Activated CD4-positive, alpha-beta T cell treated with anti-CD3 and anti-CD28 coated beads, Interleukin-2, amount 10 ng/mL, durations not matched to agents 7 days and 5 days (primary cell): Measurements from ENCODE around the gene PLCH2. TPM values are rescaled to one million over a fixed set of nuclear protein-coding genes. Genes with fewer than 3 reads are reported as not detected.

Experiments used
- CTCF ChIA-PET: fragments of 350-600 bp; sonication (Branson Sonifier 250); formaldehyde crosslinking; loops from one replicate; lab custom pipeline; 2021; ENCODE audit warnings: antibody characterized with exemption; lab: Charles Lee
- POLR2A ChIA-PET: fragments of 350-600 bp; sonication (Branson Sonifier 250); formaldehyde crosslinking; loops from one replicate; lab custom pipeline; 2021; ENCODE audit warnings: antibody characterized with exemption; lab: Charles Lee
- DNase-seq: peaks from one replicate; pipeline ENCODE4 v3.0.0-alpha.2; 2020
- H3K27ac Mint-ChIP-seq: one replicate; pipeline ENCODE4 v1.8.0; 2021; ENCODE audit warnings: mild to moderate bottlenecking, moderate library complexity, mixed read lengths
- H3K27me3 Mint-ChIP-seq: one replicate; pipeline ENCODE4 v1.8.0; 2021; ENCODE audit warnings: mixed read lengths
- H3K36me3 Mint-ChIP-seq: one replicate; pipeline ENCODE4 v1.8.0; 2021; ENCODE audit warnings: low read depth, mixed read lengths
- H3K4me1 Mint-ChIP-seq: one replicate; pipeline ENCODE4 v1.8.0; 2021; ENCODE audit warnings: mixed read lengths
- H3K4me3 Mint-ChIP-seq: one replicate; pipeline ENCODE4 v1.8.0; 2021; ENCODE audit warnings: mild to moderate bottlenecking, moderate library complexity, mixed read lengths
- H3K9me3 Mint-ChIP-seq: one replicate; pipeline ENCODE4 v1.8.0; 2021; ENCODE audit warnings: mixed read lengths
- total RNA-seq, 2 experiments: library from RNA; stranded (reverse); gene quantifications; one replicate each; pipeline ENCODE4 v1.2.3, GENCODE V29; 2021

PLCH2 gene
- total RNA-seq, 2 experiments from 2014 or later: 16.7 to 21.1 TPM

DNA sequence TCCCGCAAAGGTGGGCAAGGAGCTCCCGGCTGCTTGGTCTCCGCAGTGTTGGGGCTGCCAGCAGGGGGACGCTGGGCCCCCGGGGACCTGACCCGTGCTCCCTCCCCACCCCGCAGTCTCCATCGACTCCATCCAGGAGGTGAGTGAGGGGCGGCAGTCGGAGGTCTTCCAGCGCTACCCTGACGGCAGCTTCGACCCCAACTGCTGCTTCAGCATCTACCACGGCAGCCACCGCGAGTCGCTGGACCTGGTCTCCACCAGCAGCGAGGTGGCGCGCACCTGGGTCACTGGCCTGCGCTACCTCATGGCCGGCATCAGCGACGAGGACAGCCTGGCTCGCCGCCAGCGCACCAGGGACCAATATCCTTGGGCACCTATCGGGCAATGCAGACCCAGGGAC, 3.5 kb downstream of the PLCH2 start:
- CTCF ChIA-PET: no interaction called here
- H3K4me3 Mint-ChIP-seq: no peak overlapping the region
- H3K4me1 Mint-ChIP-seq: no peaks in the 10 kb centered on the region

DNA sequence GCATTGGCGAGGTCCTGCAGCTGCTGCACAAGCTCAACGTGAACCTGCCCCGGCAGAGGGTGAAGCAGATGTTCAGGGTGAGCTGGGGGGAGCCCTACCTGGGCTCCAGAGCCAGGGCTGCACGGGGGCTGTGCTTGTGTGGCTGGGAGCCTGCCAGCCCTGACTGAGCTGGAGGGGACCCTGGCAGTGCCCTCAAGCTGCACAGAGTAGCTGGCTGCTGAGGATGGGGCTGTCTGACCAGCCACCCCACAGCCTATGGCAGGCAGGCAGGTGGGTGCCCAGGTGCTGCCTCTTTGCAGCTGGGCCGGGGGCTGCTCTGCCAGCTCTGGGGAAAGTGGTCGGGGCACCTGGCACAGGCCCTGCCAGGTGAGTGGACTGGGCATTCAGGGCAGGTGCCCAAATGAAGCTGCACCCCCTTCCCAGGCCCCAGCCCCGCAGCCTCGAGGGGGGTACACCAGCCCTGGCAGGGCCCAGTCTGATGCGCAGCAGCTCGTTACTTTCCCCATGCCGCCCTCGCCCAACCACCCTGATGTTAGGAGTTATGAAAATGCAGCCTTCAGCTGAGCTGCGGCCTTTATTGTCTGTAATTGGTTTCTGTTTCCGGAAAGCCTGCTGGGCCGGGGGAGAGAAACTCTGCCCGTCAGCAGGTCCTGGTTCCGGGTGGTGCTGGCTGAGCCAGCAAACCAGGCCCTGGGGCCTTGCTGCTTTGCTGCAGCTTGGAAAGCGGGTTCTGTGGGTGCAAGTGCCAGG, 4.3 kb downstream of the PLCH2 start:
- DNase-seq: no peak
- POLR2A ChIA-PET: no interaction called here
- no peaks in the 10 kb centered on the region for H3K36me3 Mint-ChIP-seq
- no peaks in the 10 kb centered on the region for H3K27me3 Mint-ChIP-seq
- CTCF ChIA-PET: no interaction called here
- no peaks in the 10 kb centered on the region for H3K9me3 Mint-ChIP-seq
- no peak overlapping the region for H3K27ac Mint-ChIP-seq
- no peak overlapping the region for H3K4me3 Mint-ChIP-seq
- no peaks in the 10 kb centered on the region for H3K4me1 Mint-ChIP-seq

More for the DNA sequence above, 3.5 kb downstream of the PLCH2 start:
- H3K27me3 Mint-ChIP-seq: no peaks in the 10 kb centered on the region
- no peak for DNase-seq
- no peaks in the 10 kb centered on the region for H3K36me3 Mint-ChIP-seq
- no peak overlapping the region for H3K27ac Mint-ChIP-seq
- POLR2A ChIA-PET: no interaction called here
- H3K9me3 Mint-ChIP-seq: no peaks in the 10 kb centered on the region

DNA sequence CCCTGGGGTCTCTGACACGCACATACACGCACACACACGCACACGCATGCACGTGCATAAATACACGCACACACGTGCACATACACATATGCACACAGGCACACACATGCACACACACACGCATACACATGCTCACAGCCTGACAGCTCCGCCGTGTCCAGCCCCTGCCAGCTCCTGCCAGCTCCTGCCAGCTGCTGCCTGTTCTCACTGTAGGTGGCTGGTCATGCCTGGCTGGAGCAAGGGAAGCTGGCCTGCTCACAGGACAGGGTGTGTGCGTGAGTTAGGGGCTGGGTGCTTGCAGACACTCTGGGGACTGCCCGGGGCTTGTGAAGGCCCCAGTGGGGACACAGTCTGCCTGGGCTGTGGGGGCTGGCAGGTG, 4.9 kb downstream of the PLCH2 start:
- no peaks in the 10 kb centered on the region for H3K4me1 Mint-ChIP-seq
- POLR2A ChIA-PET: no interaction called here
- no peaks in the 10 kb centered on the region for H3K36me3 Mint-ChIP-seq
- H3K27ac Mint-ChIP-seq: no peak overlapping the region
- no peak for DNase-seq
- H3K27me3 Mint-ChIP-seq: no peaks in the 10 kb centered on the region
- H3K9me3 Mint-ChIP-seq: no peaks in the 10 kb centered on the region
- CTCF ChIA-PET: no interaction called here
- no peak overlapping the region for H3K4me3 Mint-ChIP-seq

DNA sequence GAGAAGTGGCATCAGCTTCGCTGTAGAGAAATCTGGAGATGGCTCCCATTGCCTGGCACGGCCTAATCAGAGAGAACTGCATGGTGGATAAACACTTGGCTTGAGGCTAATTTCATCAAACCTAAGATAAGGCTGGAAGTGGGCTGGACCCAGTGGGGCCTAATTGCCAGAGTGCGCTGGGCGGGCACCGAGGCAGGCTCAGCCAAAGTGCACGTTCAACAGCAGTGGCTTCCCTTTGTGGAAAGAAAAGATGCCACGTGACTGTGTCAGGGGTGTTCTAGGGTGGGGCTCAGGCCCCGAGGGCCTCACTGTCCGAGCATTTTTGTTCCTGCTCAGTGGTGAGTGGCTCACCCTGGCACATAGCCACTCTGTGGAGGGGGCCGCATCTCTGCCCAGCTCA, 5.8 kb downstream of the PLCH2 start:
- CTCF ChIA-PET: no interaction called here
- no peak for DNase-seq
- Mint-ChIP-seq H3K36me3 (no peaks in the 10 kb centered on the region), H3K27ac (no peak overlapping the region), H3K4me1 (no peaks in the 10 kb centered on the region), H3K9me3 (no peaks in the 10 kb centered on the region), H3K27me3 (no peaks in the 10 kb centered on the region), H3K4me3 (no peak overlapping the region)
- POLR2A ChIA-PET: no interaction called here

DNA sequence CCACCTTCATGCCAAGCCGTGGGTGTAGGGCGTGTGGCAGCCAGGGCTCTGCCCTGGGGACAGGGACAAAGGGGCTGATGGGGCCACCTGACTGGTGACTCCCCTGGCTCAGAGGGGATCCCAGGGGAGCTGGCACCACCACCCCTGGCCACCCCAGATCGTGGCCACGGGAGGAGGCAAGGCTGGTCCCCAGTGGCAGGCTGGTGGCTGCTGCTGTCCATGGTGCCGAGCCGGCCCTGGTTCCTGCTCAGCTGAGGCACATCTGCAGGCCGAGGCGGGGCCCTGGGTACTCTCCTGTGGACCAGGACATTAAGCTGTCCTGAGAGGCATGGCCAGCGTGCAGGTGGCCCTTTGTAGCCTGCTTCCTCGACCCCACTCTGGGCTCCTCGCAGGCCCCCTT, 6.5 kb downstream of the PLCH2 start:
- Mint-ChIP-seq H3K27ac (no peak overlapping the region), H3K9me3 (peaks cover under 1% of the 10 kb centered on the region), H3K27me3 (no peaks in the 10 kb centered on the region), H3K4me1 (no peaks in the 10 kb centered on the region), H3K36me3 (peaks cover under 1% of the 10 kb centered on the region), H3K4me3 (no peak overlapping the region)
- no peak for DNase-seq
- ChIA-PET POLR2A (no interaction called here), CTCF (no interaction called here)

DNA sequence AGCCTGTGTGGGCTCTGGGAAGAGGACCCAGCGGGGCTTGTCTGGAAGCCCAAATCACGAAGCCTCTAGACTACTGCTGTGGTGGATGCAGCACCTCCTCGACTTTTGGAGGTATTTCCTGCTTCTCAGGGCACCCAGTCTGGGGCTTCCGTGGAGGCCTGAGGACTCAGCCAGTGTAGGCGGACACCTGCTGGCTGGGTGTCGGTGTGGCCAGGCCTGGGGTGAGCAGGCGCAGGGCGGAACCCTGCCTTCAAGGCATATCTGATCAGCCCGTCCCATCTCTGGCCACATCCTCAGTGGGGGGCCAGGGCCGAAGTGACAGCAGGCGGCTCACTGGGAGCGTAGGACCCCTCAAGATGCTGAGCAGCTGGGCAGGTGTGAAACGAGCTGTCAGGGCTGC, 6.9 kb downstream of the PLCH2 start:
- Mint-ChIP-seq H3K27me3 (no peaks in the 10 kb centered on the region), H3K9me3 (peaks cover 5% of the 10 kb centered on the region), H3K27ac (no peak overlapping the region), H3K4me3 (no peak overlapping the region), H3K4me1 (no peaks in the 10 kb centered on the region), H3K36me3 (peaks cover 5% of the 10 kb centered on the region)
- DNase-seq: no peak
- ChIA-PET CTCF (no interaction called here), POLR2A (no interaction called here)

DNA sequence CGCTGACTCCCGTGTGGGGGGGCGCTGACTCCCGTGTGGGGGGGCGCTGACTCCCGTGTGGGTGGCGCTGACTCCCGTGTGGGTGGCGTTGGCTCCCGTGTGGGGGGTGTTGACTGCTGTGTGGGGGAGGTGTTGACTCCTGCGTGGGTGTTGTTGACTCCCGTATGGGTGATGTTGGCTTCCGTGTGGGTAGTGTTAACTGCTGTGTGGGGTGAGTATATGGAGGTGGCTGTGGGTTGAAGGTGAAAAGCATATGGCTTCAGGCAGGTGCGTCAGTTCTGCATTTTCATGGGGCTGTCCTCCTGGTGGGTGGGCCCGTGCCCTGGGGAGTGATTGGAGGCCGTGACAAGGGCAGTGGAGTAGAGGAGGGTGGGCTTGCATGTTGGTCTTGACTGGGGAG, 7.9 kb downstream of the PLCH2 start:
- H3K36me3 Mint-ChIP-seq: peaks cover 6% of the 10 kb centered on the region
- no peaks in the 10 kb centered on the region for H3K4me1 Mint-ChIP-seq
- no peaks in the 10 kb centered on the region for H3K27me3 Mint-ChIP-seq
- no peak overlapping the region for H3K4me3 Mint-ChIP-seq
- peak overlapping the region; percentile 21 for H3K27ac Mint-ChIP-seq
- POLR2A ChIA-PET: no interaction called here
- CTCF ChIA-PET: no interaction called here
- DNase-seq: no peak
- peaks cover 12% of the 10 kb centered on the region for H3K9me3 Mint-ChIP-seq

DNA sequence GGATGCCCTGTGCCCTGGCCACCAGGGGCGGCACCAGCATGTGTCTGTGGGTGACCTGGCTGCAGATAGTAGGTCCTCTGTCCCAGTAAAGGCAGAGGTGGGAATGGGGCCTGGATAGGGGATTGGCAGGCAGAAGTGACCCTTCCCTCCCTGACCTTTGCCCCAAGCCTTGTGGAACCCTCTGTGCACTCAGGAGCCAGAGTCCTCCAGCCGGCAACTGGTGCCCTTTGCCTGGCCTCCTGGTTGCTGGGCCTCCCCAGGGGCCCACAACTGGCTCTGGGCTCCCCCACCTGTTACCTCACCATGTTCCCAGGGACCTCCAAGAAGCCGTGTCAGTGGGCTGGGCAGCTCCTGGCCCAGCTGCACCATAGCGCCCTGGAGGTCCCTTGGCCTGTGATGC, 10.0 kb downstream of the PLCH2 start:
- H3K27ac Mint-ChIP-seq: no peak overlapping the region

DNA sequence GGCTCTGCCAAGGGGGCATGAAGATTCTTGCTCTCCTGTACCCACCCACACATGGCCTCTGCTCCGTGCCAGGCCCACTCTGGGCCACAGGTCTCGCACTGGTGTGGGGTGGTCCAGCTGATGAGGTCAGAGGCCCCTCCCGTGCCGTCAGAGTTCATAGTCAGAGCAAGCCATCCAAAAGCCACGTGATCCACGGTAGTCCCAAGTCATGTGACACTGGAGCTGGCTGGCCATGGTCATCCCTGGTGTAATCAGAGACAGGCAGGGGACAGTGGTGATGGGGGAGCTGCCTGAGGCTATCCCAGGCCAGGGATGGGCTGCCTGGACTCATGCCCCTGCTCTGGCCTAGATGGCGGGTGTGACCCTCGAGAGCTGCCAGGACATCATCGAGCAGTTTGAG, 10.5 kb downstream of the PLCH2 start:
- POLR2A ChIA-PET: no interaction called here
- peaks cover 13% of the 10 kb centered on the region for H3K36me3 Mint-ChIP-seq
- no peaks in the 10 kb centered on the region for H3K4me1 Mint-ChIP-seq
- H3K27ac Mint-ChIP-seq: no peak overlapping the region
- H3K4me3 Mint-ChIP-seq: no peak overlapping the region
- no peaks in the 10 kb centered on the region for H3K27me3 Mint-ChIP-seq
- CTCF ChIA-PET: no interaction called here
- DNase-seq: no peak
- H3K9me3 Mint-ChIP-seq: peaks cover 14% of the 10 kb centered on the region

More for the DNA sequence above, 10.0 kb downstream of the PLCH2 start:
- Mint-ChIP-seq H3K36me3 (peaks cover 13% of the 10 kb centered on the region), H3K9me3 (peaks cover 14% of the 10 kb centered on the region), H3K27me3 (no peaks in the 10 kb centered on the region), H3K4me3 (no peak overlapping the region), H3K4me1 (no peaks in the 10 kb centered on the region)
- CTCF ChIA-PET: no interaction called here
- DNase-seq: no peak
- POLR2A ChIA-PET: no interaction called here

DNA sequence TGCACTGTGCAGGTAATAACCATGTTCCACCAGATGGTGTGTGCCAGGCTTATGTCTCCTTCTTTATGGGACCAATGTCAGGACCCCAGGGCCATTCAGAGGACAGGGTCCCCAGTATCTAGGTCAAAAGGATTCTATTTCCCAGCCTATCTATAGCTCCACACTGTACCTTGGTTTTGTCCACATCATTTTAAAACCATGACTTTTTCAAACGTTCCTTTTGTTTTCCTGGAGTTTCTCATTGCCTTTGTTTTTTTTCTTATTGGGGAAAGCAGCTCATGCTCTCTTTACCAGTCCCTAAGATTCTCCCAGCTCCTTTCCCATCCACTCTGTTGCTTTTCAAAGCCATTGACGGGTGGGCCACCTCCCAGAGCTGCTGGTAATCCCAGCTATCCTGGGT, 12.6 kb downstream of the PLCH2 start:
- peaks cover 14% of the 10 kb centered on the region for H3K9me3 Mint-ChIP-seq
- no peaks in the 10 kb centered on the region for H3K27me3 Mint-ChIP-seq
- peaks cover 1% of the 10 kb centered on the region for H3K4me1 Mint-ChIP-seq
- POLR2A ChIA-PET: no interaction called here
- no peak for DNase-seq
- CTCF ChIA-PET: interaction anchor here (1.1 to 1.3 kb wide), 2 partner anchors 9 to 22 kb away, joined by 3 read pairs; no protein-coding TSS in a partner anchor
- H3K27ac Mint-ChIP-seq: no peak overlapping the region
- H3K36me3 Mint-ChIP-seq: peaks cover 13% of the 10 kb centered on the region
- H3K4me3 Mint-ChIP-seq: no peak overlapping the region

DNA sequence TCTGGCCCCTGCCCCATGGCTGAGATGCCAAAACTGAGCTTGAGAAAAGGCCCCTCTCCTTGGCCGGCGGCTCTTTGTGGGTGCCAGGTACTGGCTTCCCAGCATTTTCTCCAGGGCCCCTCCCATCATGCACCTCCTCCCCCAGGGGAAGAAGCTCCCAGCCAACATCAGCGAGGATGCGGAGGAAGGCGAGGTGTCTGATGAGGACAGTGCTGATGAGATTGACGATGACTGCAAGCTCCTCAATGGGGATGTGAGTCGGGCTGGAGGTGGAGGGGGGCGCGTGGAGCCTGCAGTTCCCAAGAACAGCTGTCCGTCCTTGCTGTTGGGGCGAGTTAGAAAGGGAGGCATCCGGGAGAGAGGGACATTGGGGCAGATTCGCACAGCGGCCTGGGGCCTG, 13.5 kb downstream of the PLCH2 start:
- H3K27ac Mint-ChIP-seq: no peak overlapping the region
- POLR2A ChIA-PET: no interaction called here
- no peak for DNase-seq
- peaks cover 7% of the 10 kb centered on the region for H3K4me1 Mint-ChIP-seq
- CTCF ChIA-PET: no interaction called here
- H3K4me3 Mint-ChIP-seq: no peak overlapping the region
- H3K9me3 Mint-ChIP-seq: peaks cover 14% of the 10 kb centered on the region
- no peaks in the 10 kb centered on the region for H3K27me3 Mint-ChIP-seq
- H3K36me3 Mint-ChIP-seq: peaks cover 13% of the 10 kb centered on the region

DNA sequence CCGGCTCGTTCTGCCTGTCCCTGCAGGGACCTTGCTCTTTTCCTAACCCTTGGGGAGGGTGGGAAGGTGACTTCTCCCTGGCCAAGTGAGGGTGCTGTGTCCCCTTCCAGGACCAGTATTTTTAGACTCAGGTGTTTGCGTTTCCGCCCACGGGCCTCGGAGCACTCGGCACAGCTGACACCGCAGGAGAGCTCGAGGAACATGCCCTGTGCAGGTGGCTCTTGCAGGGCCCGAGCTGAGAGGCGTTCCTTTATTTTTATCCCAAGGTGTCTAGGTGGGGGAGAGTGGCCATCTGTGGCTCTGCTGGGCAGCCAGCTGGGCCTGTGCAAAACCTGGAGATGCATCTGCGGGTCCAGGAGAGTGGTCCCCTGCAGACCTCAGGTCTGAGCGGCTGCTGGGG, 16.0 kb downstream of the PLCH2 start:
- CTCF ChIA-PET: no interaction called here
- POLR2A ChIA-PET: no interaction called here
- H3K4me3 Mint-ChIP-seq: no peak overlapping the region
- H3K4me1 Mint-ChIP-seq: peaks cover 16% of the 10 kb centered on the region
- peaks cover 14% of the 10 kb centered on the region for H3K9me3 Mint-ChIP-seq
- DNase-seq: no peak
- no peaks in the 10 kb centered on the region for H3K27me3 Mint-ChIP-seq
- H3K36me3 Mint-ChIP-seq: peaks cover 13% of the 10 kb centered on the region
- H3K27ac Mint-ChIP-seq: no peak overlapping the region

DNA sequence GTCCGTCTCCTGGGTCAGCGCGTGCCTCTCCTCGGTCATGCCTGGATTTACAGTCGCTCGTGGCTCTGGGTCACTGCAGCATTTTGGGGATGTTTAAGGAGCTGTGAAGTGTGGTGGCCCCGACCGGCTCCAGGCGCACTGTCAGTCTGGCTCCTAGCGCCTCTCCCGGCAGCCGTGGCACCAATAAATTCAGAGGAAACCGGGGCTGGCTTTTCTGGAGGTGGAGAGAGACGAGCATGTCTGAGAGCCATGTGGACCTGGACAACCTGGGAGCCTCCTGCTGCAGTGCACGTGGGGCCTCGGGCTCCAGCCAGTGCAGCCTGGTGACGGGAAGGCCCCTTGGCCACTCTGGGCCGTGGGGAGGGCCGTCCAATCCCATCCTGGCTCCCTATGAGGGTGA, 17.1 kb downstream of the PLCH2 start:
- POLR2A ChIA-PET: no interaction called here
- Mint-ChIP-seq H3K4me3 (no peak overlapping the region), H3K4me1 (peaks cover 16% of the 10 kb centered on the region), H3K36me3 (peaks cover 7% of the 10 kb centered on the region), H3K27me3 (no peaks in the 10 kb centered on the region), H3K27ac (no peak overlapping the region), H3K9me3 (peaks cover 9% of the 10 kb centered on the region)
- no peak for DNase-seq
- CTCF ChIA-PET: no interaction called here
